ENCODE data around the gene INIP.

The INIP gene

GRCh38 chr9:112647596-112647995 is 70.3 kb downstream of the INIP start:
- Histone ChIP-seq H3K9ac (ENCODE audit: low read depth, low read length, poor library complexity, severe bottlenecking) (no peak overlapping the region), H3K36me3 (ENCODE audit: insufficient read depth, low read length) (peaks cover 44% of the 10 kb centered on the region), H3F3A (ENCODE audit: low read depth) (no peaks in the 10 kb centered on the region), H3K4me1 (ENCODE audit: insufficient read depth, low read length, poor library complexity, severe bottlenecking) (no peaks in the 10 kb centered on the region), H3K4me3 (ENCODE audit: low read length, poor library complexity, severe bottlenecking) (no peak overlapping the region), H3K27me3 (ENCODE audit: insufficient read depth, low read length, poor library complexity, severe bottlenecking) (no peaks in the 10 kb centered on the region), H3K9me2 (replicated peaks; ENCODE audit: low read depth, low read length) (no peaks in the 10 kb centered on the region), H3K4me2 (ENCODE audit: low read depth, low read length, poor library complexity, severe bottlenecking) (no peak overlapping the region), H3K9me3 (ENCODE audit: insufficient read depth, low read depth, low read length) (peaks cover 10% of the 10 kb centered on the region; the same call in 1 of the 2 replicates), H3K79me2 (ENCODE audit: insufficient read depth, low read length) (no peaks in the 10 kb centered on the region), H2AFZ (ENCODE audit: low read length) (no peak overlapping the region), H4K20me1 (ENCODE audit: insufficient read depth, low read length, poor library complexity, severe bottlenecking) (no peaks in the 10 kb centered on the region)
- TF ChIP-seq EZH2phosphoT487 (IDR thresholded peaks at IDR 0.05; ENCODE audit: borderline replicate concordance) (no peak), CTCF (conservative IDR thresholded peaks at IDR 0.05; ENCODE audit: low read length) (no peak)

GRCh38 chr9:112642126-112642525 is 75.8 kb downstream of the INIP start:
- Histone ChIP-seq H3K9me3 (ENCODE audit: insufficient read depth, low read depth, low read length) (peaks cover 21% of the 10 kb centered on the region; the same call in 1 of the 2 replicates), H4K20me1 (ENCODE audit: insufficient read depth, low read length, poor library complexity, severe bottlenecking) (no peaks in the 10 kb centered on the region), H3K27me3 (ENCODE audit: insufficient read depth, low read length, poor library complexity, severe bottlenecking) (no peaks in the 10 kb centered on the region), H3K9ac (ENCODE audit: low read depth, low read length, poor library complexity, severe bottlenecking) (no peak overlapping the region), H3K4me1 (ENCODE audit: insufficient read depth, low read length, poor library complexity, severe bottlenecking) (no peaks in the 10 kb centered on the region), H3F3A (ENCODE audit: low read depth) (no peaks in the 10 kb centered on the region), H3K79me2 (ENCODE audit: insufficient read depth, low read length) (0 out of 2 replicates have a peak, but pooled peaks cover 5% of the 10 kb centered on the region), H3K9me2 (replicated peaks; ENCODE audit: low read depth, low read length) (no peaks in the 10 kb centered on the region), H3K36me3 (ENCODE audit: insufficient read depth, low read length) (peaks cover 37% of the 10 kb centered on the region), H2AFZ (ENCODE audit: low read length) (no peak overlapping the region), H3K4me2 (ENCODE audit: low read depth, low read length, poor library complexity, severe bottlenecking) (no peak overlapping the region), H3K4me3 (ENCODE audit: low read length, poor library complexity, severe bottlenecking) (no peak overlapping the region)
- TF ChIP-seq CTCF (conservative IDR thresholded peaks at IDR 0.05; ENCODE audit: low read length) (no peak), EZH2phosphoT487 (IDR thresholded peaks at IDR 0.05; ENCODE audit: borderline replicate concordance) (no peak)

DNA sequence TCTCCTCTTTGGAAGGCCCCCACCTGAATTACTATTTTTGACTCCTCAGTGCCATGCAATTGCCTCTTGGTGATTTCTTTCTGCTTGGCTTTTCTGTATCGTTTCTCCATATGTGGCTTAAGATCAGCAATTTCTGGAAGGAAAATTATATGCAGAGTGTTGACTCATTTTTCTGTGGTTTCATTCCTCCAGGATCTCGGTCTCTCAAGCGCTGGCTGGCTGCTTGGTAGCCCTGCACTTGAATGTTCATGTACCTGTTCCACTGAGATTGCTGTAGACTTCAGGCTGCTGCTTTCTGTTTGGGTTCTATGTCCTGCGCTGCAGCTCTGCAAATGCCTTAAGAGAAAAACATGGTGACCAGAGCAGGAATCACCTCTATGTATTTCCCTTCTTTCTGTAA is 77.6 kb downstream of the INIP start:
- Histone ChIP-seq H3K4me3 (ENCODE audit: low read length, poor library complexity, severe bottlenecking) (no peak overlapping the region), H3F3A (ENCODE audit: low read depth) (no peaks in the 10 kb centered on the region), H4K20me1 (ENCODE audit: insufficient read depth, low read length, poor library complexity, severe bottlenecking) (no peaks in the 10 kb centered on the region), H2AFZ (ENCODE audit: low read length) (no peak overlapping the region), H3K36me3 (ENCODE audit: insufficient read depth, low read length) (peaks cover 20% of the 10 kb centered on the region), H3K9me2 (replicated peaks; ENCODE audit: low read depth, low read length) (no peaks in the 10 kb centered on the region), H3K4me2 (ENCODE audit: low read depth, low read length, poor library complexity, severe bottlenecking) (no peak overlapping the region), H3K9ac (ENCODE audit: low read depth, low read length, poor library complexity, severe bottlenecking) (no peak overlapping the region), H3K4me1 (ENCODE audit: insufficient read depth, low read length, poor library complexity, severe bottlenecking) (no peaks in the 10 kb centered on the region), H3K79me2 (ENCODE audit: insufficient read depth, low read length) (0 out of 2 replicates have a peak, but pooled peaks cover 5% of the 10 kb centered on the region), H3K27me3 (ENCODE audit: insufficient read depth, low read length, poor library complexity, severe bottlenecking) (no peaks in the 10 kb centered on the region), H3K9me3 (ENCODE audit: insufficient read depth, low read depth, low read length) (peaks cover 21% of the 10 kb centered on the region; the same call in 1 of the 2 replicates)
- TF ChIP-seq EZH2phosphoT487 (IDR thresholded peaks at IDR 0.05; ENCODE audit: borderline replicate concordance) (no peak), CTCF (conservative IDR thresholded peaks at IDR 0.05; ENCODE audit: low read length) (no peak)
